Measurements from ENCODE around the gene P2RY6.
"Not testable (repeated sequence)": the region's sequence is repeated elsewhere in the genome, so short reads cannot be mapped to it uniquely, and the experiment has no call there.

The P2RY6 gene

GRCh38 chr11:73262851-73263495 lies 9.2 kb upstream of the P2RY6 start:
- DNase-seq = no peak

GRCh38 chr11:73263640-73264039 lies 8.5 kb upstream of the P2RY6 start:
- DNase-seq = no peak

- DNase-seq = no peak
Measured at GRCh38 chr11:73265278-73265810, 6.8 kb upstream of the P2RY6 start.

- no peak for DNase-seq
Measured at GRCh38 chr11:73265853-73266645, 6.1 kb upstream of the P2RY6 start.

DNA sequence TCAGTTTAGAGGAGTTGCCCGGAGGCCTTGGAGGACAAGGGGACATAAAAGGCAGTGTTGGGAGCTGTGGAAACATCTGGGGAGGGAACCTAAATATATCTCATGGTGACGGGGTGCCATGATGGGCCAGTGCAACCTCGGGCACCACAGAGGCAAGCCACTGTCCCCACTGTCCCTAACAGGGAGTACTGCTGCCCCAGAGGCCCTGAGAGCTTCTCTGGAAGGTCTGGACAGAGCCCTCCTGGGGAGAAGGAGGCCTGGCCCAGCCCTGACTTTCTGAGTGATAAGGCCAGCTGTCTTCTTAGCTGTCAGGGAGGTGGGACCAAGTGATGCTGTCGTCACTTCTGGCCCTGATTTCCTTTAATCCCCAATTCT lies 5.5 kb upstream of the P2RY6 start:
- DNase-seq = no peak

- no peak for DNase-seq
Measured at GRCh38 chr11:73267122-73267846, 4.9 kb upstream of the P2RY6 start.

DNA sequence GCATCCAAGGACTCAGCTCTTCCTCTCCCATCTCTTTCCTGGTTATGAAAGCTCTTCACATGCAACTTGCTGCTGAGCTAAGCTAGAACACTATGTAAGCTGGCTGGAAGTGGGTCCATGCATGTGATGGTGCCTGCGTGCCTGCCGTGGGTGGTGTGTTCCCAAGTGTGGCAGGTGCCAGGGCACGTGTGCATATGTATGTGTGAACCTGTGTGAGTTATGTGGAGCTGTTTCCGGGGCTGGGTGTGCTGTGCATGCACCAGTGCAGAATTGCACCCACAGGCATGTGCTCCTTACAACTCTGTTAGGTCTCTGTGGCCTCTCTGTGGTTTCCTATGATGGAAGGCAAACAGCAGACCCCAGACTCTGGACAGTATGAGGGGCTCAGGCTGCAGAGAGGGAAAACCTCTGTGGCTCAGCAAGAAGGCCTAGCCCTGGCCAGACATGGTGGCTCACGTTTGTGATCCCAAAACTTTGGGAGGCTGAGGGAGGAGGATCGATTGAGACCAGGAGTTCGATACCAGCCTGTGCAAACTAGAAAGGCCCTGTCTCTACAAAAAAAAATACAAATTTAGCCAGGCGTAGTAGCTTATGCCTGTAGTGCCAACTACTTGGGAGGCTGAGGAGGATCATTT lies 4.1 kb upstream of the P2RY6 start:
- DNase-seq = no peak

GRCh38 chr11:73268671-73269271 lies 3.4 kb upstream of the P2RY6 start:
- no peak for DNase-seq

GRCh38 chr11:73269459-73270015 lies 2.6 kb upstream of the P2RY6 start:
- no peak for DNase-seq

- DNase-seq = no peak
Measured at GRCh38 chr11:73270016-73270854, 1.9 kb upstream of the P2RY6 start.

DNA sequence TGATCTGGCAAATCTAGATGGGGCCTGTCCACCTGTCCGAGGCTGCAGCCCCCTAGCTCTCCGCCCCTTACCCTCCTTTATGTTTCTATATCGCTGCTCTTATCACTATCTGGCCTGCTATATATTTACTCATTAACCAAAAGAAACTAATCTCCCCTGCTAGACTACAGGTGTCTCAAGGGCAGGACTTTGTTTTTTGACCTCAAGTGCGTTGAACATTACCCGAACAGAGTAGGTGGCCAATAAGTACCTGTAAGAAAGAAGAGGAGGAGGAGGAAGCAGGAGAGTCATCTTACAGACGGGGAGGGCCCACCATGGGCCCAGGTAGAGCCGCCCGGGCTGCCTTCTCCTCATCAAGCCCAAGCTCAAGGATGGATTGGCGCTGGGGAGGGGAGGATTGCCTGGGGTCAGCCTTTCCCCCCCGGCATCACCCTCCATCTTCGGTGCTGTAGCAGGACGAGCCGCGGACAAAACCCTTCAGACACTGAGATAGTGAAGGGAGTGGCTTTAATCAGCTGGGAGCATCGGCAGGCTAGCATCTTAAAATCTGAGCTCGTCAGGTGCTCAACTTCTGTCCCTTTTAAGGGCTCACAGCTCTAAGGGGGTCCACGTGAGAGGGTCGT lies 1.2 kb upstream of the P2RY6 start:
- no peak for DNase-seq

- not testable (repeated sequence) for DNase-seq
Measured at GRCh38 chr11:73271478-73271865, 666 bp upstream of the P2RY6 start.

- no peak for DNase-seq
Measured at GRCh38 chr11:73272680-73273038, 521 bp downstream of the P2RY6 start.

- no peak for DNase-seq
Measured at GRCh38 chr11:73273222-73273895, 1.2 kb downstream of the P2RY6 start.

GRCh38 chr11:73274191-73274590 lies 2.1 kb downstream of the P2RY6 start:
- DNase-seq = not testable (repeated sequence)

GRCh38 chr11:73274722-73275380 lies 2.7 kb downstream of the P2RY6 start:
- DNase-seq = no peak

GRCh38 chr11:73275381-73275750 lies 3.2 kb downstream of the P2RY6 start:
- DNase-seq = no peak

GRCh38 chr11:73277467-73277866 lies 5.3 kb downstream of the P2RY6 start:
- DNase-seq = no peak

GRCh38 chr11:73280626-73281025 lies 8.5 kb downstream of the P2RY6 start:
- DNase-seq = no peak

DNA sequence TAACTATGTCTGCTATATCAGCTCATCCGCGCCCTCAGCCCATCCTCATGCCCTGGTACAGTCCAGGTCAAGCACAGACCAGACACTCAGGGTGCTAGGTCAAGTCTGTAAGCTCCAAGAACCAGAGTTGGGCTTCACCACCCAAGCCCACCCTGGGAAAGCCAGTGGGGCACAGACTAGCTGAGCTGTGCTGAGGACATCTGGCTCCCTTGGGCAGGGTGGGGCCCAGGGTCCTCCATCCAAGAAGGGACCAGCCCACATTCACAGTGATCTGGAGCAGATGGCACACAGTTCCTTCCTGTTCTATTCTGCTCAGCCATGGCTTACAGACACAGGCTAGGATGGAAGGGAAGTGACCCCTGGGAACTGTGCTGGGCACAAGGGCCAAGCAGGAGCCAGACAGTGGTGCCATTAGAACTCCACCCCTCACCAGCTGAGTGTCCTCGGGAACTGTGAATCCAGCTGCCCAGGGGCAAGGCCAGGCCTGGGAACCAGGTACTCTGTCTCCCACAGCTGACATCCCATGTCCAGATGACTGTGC lies 9.1 kb downstream of the P2RY6 start:
- DNase-seq = no peak
